H9 (cell line): ENCODE measurements around the gene CFAP46. TPM values are rescaled to one million over a fixed set of nuclear protein-coding genes. Genes with fewer than 3 reads are reported as not detected.

Experiments
- DNase-seq: peaks from one replicate; pipeline ENCODE4 v3.0.0-alpha.2; 2017
- H2AFZ ChIP-seq: one replicate; pipeline ENCODE4 v1.6.1; 2013; ENCODE audit warnings: mild to moderate bottlenecking, low read length, control low read depth, moderate library complexity
- H2AK5ac ChIP-seq: 2 replicates; pipeline ENCODE4 v1.6.1; 2013; ENCODE audit warnings: low read length, control low read depth, mixed read lengths; ENCODE audit not compliant: insufficient read length
- H2BK120ac ChIP-seq: one replicate; pipeline ENCODE4 v1.6.1; 2013; ENCODE audit warnings: low read depth, mild to moderate bottlenecking, low read length, control low read depth, inconsistent platforms; ENCODE audit not compliant: poor library complexity, severe bottlenecking
- H2BK12ac ChIP-seq: 2 replicates; pipeline ENCODE4 v1.6.1; 2013; ENCODE audit warnings: low read length, control low read depth, mixed read lengths, low read depth; ENCODE audit not compliant: insufficient read length
- H2BK15ac ChIP-seq: 2 replicates; pipeline ENCODE4 v1.6.1; 2013; ENCODE audit warnings: low read depth, low read length, control low read depth
- H2BK20ac ChIP-seq: one replicate; pipeline ENCODE4 v1.6.1; 2013; ENCODE audit warnings: low read depth, mild to moderate bottlenecking, low read length, control low read depth, inconsistent platforms; ENCODE audit not compliant: poor library complexity, severe bottlenecking
- H2BK5ac ChIP-seq: 2 replicates; pipeline ENCODE4 v1.6.1; 2013; ENCODE audit warnings: low read length, control low read depth, mixed read lengths; ENCODE audit not compliant: insufficient read length
- H3K14ac ChIP-seq: 2 replicates; pipeline ENCODE4 v1.6.1; 2013; ENCODE audit warnings: low read length, control low read depth; ENCODE audit not compliant: insufficient read depth
- H3K18ac ChIP-seq: 2 replicates; pipeline ENCODE4 v1.6.1; 2013; ENCODE audit warnings: low read depth, mild to moderate bottlenecking, mixed read lengths, low read length, control low read depth; ENCODE audit not compliant: insufficient read length
- H3K23ac ChIP-seq: 2 replicates; pipeline ENCODE4 v1.6.1; 2013; ENCODE audit warnings: low read length, control low read depth, mixed read lengths, low read depth; ENCODE audit not compliant: insufficient read length
- H3K23me2 ChIP-seq: 2 replicates; pipeline ENCODE4 v1.6.1; 2013; ENCODE audit warnings: low read depth, mild to moderate bottlenecking, mixed read lengths, low read length, control low read depth; ENCODE audit not compliant: insufficient read length, poor library complexity, severe bottlenecking
- H3K27ac ChIP-seq: 2 replicates; pipeline ENCODE4 v1.5.1; 2013; ENCODE audit warnings: low read length, control low read depth, mixed read lengths, low read depth; ENCODE audit not compliant: insufficient read length
- H3K27me3 ChIP-seq: 2 replicates; pipeline ENCODE4 v1.6.1; 2013; ENCODE audit warnings: low read length, control low read depth, inconsistent platforms; ENCODE audit not compliant: insufficient read depth
- H3K4ac ChIP-seq: 2 replicates; pipeline ENCODE4 v1.6.1; 2013; ENCODE audit warnings: low read depth, mild to moderate bottlenecking, control low read depth, inconsistent platforms, low read length, moderate library complexity
- H3K4me1 ChIP-seq: 2 replicates; pipeline ENCODE4 v1.6.1; 2013; ENCODE audit warnings: low read length, control low read depth, inconsistent platforms; ENCODE audit not compliant: insufficient read depth
- H3K4me2 ChIP-seq: 2 replicates; pipeline ENCODE4 v1.6.1; 2013; ENCODE audit warnings: low read length, control low read depth, mixed read lengths; ENCODE audit not compliant: insufficient read length, insufficient read depth
- H3K56ac ChIP-seq: 2 replicates; pipeline ENCODE4 v1.6.1; 2013; ENCODE audit warnings: low read depth, mild to moderate bottlenecking, mixed read lengths, low read length, control low read depth; ENCODE audit not compliant: insufficient read length
- H3K79me1 ChIP-seq: 2 replicates; pipeline ENCODE4 v1.6.1; 2013; ENCODE audit warnings: low read depth, mild to moderate bottlenecking, moderate library complexity, low read length, control low read depth, inconsistent platforms; ENCODE audit not compliant: insufficient read depth, poor library complexity, severe bottlenecking
- H3K79me2 ChIP-seq: 2 replicates; pipeline ENCODE4 v1.6.1; 2013; ENCODE audit warnings: low read length, control low read depth, inconsistent platforms; ENCODE audit not compliant: insufficient read depth
- H3K9ac ChIP-seq: 2 replicates; pipeline ENCODE4 v1.6.1; 2013; ENCODE audit warnings: low read length, control low read depth, mixed read lengths; ENCODE audit not compliant: insufficient read length; ENCODE audit errors: extremely low read depth
- H3K9me3 ChIP-seq: one replicate; pipeline ENCODE4 v1.6.1; 2013; ENCODE audit warnings: low read depth, low read length, inconsistent platforms; ENCODE audit not compliant: control insufficient read depth
- H3T11ph ChIP-seq: one replicate; pipeline ENCODE4 v1.6.1; 2013; ENCODE audit warnings: mild to moderate bottlenecking, low read length, control low read depth, inconsistent platforms
- H4K20me1 ChIP-seq: one replicate; pipeline ENCODE4 v1.6.1; 2013; ENCODE audit not compliant: control insufficient read depth, insufficient read length, insufficient read depth
- H4K5ac ChIP-seq: 2 replicates; pipeline ENCODE4 v1.6.1; 2013; ENCODE audit warnings: low read depth, mild to moderate bottlenecking, mixed read lengths, low read length, control low read depth; ENCODE audit not compliant: insufficient read length
- H4K8ac ChIP-seq: replicated peaks from 2 replicates; pipeline ENCODE4 v1.6.1; 2013; ENCODE audit warnings: low read length, control low read depth, mixed read lengths, low read depth; ENCODE audit not compliant: insufficient read length
- H4K91ac ChIP-seq: 2 replicates; pipeline ENCODE4 v1.6.1; 2013; ENCODE audit warnings: low read depth, mild to moderate bottlenecking, moderate library complexity, mixed read lengths, low read length, control low read depth; ENCODE audit not compliant: insufficient read length
- H3K27ac Mint-ChIP-seq, 3 experiments: 2 replicates in 2 of 3; 3 replicates in 1 of 3; pipeline ENCODE4 v1.8.0; 2020 to 2021; ENCODE audit warnings: mixed read lengths in 3 of 3, mild to moderate bottlenecking in 1 of 3, moderate library complexity in 1 of 3
- H3K27me3 Mint-ChIP-seq: 2 replicates; pipeline ENCODE4 v1.8.0; 2021; ENCODE audit warnings: low read depth, mild to moderate bottlenecking, moderate library complexity, mixed read lengths
- H3K36me3 Mint-ChIP-seq, 3 experiments: 2 replicates in 2 of 3; 3 replicates in 1 of 3; pipeline ENCODE4 v1.8.0; 2020 to 2021; ENCODE audit warnings: low read depth in 3 of 3, mixed read lengths in 3 of 3; ENCODE audit not compliant: insufficient read depth in 1 of 3
- H3K4me1 Mint-ChIP-seq, 2 experiments: 2 replicates each; pipeline ENCODE4 v1.8.0; 2020; ENCODE audit warnings: mixed read lengths in 2 of 2
- H3K4me3 Mint-ChIP-seq, 2 experiments: 2 replicates in 1 of 2; 3 replicates in 1 of 2; pipeline ENCODE4 v1.8.0; 2020 to 2021; ENCODE audit warnings: mild to moderate bottlenecking in 2 of 2, mixed read lengths in 2 of 2, moderate library complexity in 1 of 2
- H3K9me3 Mint-ChIP-seq, 2 experiments: 2 replicates in 1 of 2; 3 replicates in 1 of 2; pipeline ENCODE4 v1.8.0; 2020; ENCODE audit warnings: mild to moderate bottlenecking in 2 of 2, mixed read lengths in 2 of 2, moderate library complexity in 1 of 2
- WGBS: extraction: QIAGEN DNeasy Blood & Tissue Kit; methylation state at CpG from one replicate; pipeline ENCODE4 v1.1.7; 2013; ENCODE audit warnings: missing lambda C conversion rate, low lambda C conversion rate, mixed read lengths; ENCODE audit not compliant: insufficient read length; ENCODE audit errors: extremely low coverage; 5-methylcytosine and 5-hydroxymethylcytosine counted together
- total RNA-seq: library from RNA; stranded (reverse); gene quantifications from 2 replicates; pipeline ENCODE4 v1.2.1, GENCODE V29; 2021
- TF ChIP-seq, protein P1 (sequence below): fragments of 200-600 bp; sonication (generic); conservative IDR thresholded peaks from 3 replicates; pipeline ENCODE4 v1.8.0; 2021; ENCODE audit warnings: antibody characterized with exemption, mild to moderate bottlenecking

Gene CFAP46
- total RNA-seq, 1 experiment from 2014 or later, result 3.1 TPM

GRCh38 chr10:132878730-132879407, 63.5 kb downstream of the CFAP46 start:
- no peak overlapping the region for H2BK15ac ChIP-seq
- H3K56ac ChIP-seq, result no peak overlapping the region
- H3K27me3 Mint-ChIP-seq, result peaks cover 13% of the 10 kb centered on the region
- H3K36me3 Mint-ChIP-seq, result peaks cover 3 to 8% (median 8%) of the 10 kb centered on the region in 3 experiments; a peak in 6 of 7 replicates
- no peaks in the 10 kb centered on the region; the same call in 1 of the 2 replicates for H3K4me1 ChIP-seq
- H3K27me3 ChIP-seq, result no peaks in the 10 kb centered on the region
- no CpG with 5 or more reads among the region's 25 CpGs for WGBS
- TF ChIP-seq, protein P1, sequence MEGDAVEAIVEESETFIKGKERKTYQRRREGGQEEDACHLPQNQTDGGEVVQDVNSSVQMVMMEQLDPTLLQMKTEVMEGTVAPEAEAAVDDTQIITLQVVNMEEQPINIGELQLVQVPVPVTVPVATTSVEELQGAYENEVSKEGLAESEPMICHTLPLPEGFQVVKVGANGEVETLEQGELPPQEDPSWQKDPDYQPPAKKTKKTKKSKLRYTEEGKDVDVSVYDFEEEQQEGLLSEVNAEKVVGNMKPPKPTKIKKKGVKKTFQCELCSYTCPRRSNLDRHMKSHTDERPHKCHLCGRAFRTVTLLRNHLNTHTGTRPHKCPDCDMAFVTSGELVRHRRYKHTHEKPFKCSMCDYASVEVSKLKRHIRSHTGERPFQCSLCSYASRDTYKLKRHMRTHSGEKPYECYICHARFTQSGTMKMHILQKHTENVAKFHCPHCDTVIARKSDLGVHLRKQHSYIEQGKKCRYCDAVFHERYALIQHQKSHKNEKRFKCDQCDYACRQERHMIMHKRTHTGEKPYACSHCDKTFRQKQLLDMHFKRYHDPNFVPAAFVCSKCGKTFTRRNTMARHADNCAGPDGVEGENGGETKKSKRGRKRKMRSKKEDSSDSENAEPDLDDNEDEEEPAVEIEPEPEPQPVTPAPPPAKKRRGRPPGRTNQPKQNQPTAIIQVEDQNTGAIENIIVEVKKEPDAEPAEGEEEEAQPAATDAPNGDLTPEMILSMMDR, result no peak
- H3K4me2 ChIP-seq, result no peak overlapping the region
- peaks cover 9 to 12% of the 10 kb centered on the region in 2 experiments for H3K9me3 Mint-ChIP-seq
- H3K9me3 ChIP-seq, result peaks cover 5% of the 10 kb centered on the region
- peak overlapping the region; percentile 77 for H4K5ac ChIP-seq
- no peak overlapping the region for H3T11ph ChIP-seq
- no peaks in the 10 kb centered on the region for H4K20me1 ChIP-seq
- no peak overlapping the region for H2AFZ ChIP-seq
- no peak overlapping the region for H4K8ac ChIP-seq
- no peak overlapping the region for H3K4ac ChIP-seq
- H3K27ac ChIP-seq, result no peak overlapping the region
- H2BK12ac ChIP-seq, result no peak overlapping the region
- H2AK5ac ChIP-seq, result no peak overlapping the region
- no peak overlapping the region for H2BK5ac ChIP-seq
- no peak overlapping the region for H2BK120ac ChIP-seq
- H3K79me2 ChIP-seq, result no peaks in the 10 kb centered on the region
- peaks cover 7 to 9% of the 10 kb centered on the region in 2 experiments for H3K4me1 Mint-ChIP-seq
- peak; percentile 24 for DNase-seq
- peak overlapping the region; percentile 57 for H3K14ac ChIP-seq
- peak overlapping the region; percentile 57 for H3K18ac ChIP-seq
- no peaks in the 10 kb centered on the region for H3K23me2 ChIP-seq
- no peaks in the 10 kb centered on the region for H3K79me1 ChIP-seq
- H3K4me3 Mint-ChIP-seq, result no peak overlapping the region
- H3K23ac ChIP-seq, result no peak overlapping the region
- no peak overlapping the region for H2BK20ac ChIP-seq
- no peak overlapping the region for H3K9ac ChIP-seq
- H4K91ac ChIP-seq, result no peak overlapping the region
- H3K27ac Mint-ChIP-seq, result peak overlapping the region; percentile 39 to 86 (median 81); a peak in 5 of 7 replicates
